22Rv1 (cell line): Measurements from ENCODE around the gene TMEM170A.

Experiments used
- H3K27ac ChIP-seq: fragments of 450-650 bp; 2 replicates; pipeline ENCODE4 v1.5.1; 2017
- ZFX ChIP-seq: fragments of 450-650 bp; IDR thresholded peaks from 2 replicates; pipeline ENCODE4 v1.6.1; 2017; ENCODE audit warnings: antibody characterized with exemption, borderline replicate concordance
- TF ChIP-seq, protein P1 (sequence below): fragments of 450-650 bp; IDR thresholded peaks from 2 replicates; pipeline ENCODE4 v1.5.1; 2017; ENCODE audit warnings: mild to moderate bottlenecking

Gene TMEM170A

DNA sequence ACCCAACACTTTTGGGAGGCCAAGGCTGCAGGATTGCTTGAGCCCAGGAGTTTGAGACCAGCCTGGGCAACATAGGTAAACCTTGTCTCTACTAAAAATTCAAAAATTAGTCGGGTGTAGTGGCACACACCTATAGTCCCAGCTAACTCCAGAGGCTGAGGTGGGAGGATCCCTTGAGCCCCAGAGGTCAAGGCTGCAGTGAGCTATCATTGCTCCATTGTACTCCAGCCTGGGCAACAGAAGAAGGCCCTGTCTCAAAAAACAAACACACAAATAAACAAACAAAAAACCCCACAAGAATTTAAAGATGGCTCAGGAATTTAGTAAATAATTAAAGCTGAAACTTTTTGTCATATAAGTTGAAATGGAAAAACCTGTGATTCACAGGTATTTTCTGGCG is 2.3 kb upstream of the TMEM170A start:
- no peak overlapping the region for H3K27ac ChIP-seq
- TF ChIP-seq ZFX = no peak
- TF ChIP-seq, protein P1, sequence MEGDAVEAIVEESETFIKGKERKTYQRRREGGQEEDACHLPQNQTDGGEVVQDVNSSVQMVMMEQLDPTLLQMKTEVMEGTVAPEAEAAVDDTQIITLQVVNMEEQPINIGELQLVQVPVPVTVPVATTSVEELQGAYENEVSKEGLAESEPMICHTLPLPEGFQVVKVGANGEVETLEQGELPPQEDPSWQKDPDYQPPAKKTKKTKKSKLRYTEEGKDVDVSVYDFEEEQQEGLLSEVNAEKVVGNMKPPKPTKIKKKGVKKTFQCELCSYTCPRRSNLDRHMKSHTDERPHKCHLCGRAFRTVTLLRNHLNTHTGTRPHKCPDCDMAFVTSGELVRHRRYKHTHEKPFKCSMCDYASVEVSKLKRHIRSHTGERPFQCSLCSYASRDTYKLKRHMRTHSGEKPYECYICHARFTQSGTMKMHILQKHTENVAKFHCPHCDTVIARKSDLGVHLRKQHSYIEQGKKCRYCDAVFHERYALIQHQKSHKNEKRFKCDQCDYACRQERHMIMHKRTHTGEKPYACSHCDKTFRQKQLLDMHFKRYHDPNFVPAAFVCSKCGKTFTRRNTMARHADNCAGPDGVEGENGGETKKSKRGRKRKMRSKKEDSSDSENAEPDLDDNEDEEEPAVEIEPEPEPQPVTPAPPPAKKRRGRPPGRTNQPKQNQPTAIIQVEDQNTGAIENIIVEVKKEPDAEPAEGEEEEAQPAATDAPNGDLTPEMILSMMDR = no peak

DNA sequence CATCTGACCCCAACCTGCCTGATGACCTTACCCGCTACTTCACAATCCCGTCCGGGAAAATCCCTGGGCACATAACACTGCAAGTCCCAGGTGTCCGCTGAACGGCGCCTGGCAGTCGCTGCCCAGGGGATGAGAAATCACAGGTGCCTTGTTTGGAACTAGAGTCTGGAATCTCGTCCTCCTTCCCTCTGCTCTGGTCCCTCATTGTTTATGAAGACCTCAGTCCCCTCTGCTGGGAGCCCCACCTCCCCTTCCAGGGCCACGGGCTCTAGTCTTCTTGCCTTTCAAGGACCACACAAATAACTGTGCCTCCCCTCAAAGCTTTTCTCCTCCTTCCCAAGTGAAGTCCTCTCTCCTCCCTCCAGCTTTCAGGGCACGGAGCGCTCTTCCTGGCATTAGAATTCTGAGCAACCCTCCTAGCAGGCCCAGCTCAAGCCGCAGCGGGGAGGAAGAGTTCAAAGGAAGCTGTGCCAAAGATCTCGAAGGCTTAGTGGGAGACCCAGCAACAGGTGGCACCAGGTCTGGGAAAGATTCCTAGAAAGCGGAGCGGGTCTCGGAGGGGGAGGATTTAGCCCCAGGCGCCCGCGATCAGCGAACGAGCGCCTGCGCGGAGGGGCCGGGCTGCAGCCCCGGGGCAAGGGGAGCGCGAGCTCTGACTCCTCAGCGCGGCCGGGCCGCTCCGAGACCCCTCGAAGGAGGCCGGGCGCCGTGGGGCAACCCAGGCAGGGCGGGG is 934 bp downstream of the TMEM170A start:
- peak overlapping the region; percentile 63 for H3K27ac ChIP-seq

DNA sequence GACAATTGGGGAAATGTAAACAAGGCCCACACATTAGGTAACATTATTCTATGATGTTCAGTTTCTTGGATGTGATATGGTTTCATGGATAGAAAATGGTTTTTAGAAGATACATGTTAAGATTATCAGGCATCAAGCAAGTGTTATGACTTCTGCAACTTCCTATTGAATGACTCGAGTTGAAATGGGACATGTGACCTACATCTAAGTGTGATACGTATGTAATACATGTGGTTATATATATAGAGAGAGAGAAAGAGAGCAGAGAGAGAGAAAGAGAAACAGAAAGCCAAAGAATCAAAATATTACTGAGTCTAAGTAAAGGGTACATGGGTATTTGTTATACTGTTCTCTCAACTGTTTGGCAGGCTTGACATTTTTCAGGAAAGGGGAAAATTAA is 1.7 kb downstream of the TMEM170A start:
- TF ChIP-seq, protein P1 = no peak
- no peak for TF ChIP-seq ZFX
- H3K27ac ChIP-seq = no peak overlapping the region

DNA sequence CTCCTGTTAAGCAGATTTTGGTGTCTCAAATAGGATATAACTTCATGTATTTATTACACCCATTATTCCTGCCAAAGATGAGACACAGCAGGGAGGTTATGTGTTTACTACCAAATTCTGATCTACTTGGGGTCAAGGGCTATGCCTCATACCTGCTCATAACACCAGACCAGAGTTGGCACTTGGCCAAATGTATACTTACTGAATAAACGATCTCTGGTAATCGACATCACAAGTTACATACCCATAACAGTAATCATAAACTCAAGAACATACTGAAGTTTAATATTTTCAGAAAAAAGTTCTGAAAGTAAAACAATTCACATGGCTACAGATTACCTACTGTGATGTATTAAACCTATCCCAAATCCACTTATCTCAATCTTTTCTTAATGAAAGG is 2.9 kb downstream of the TMEM170A start:
- H3K27ac ChIP-seq = no peak overlapping the region
- TF ChIP-seq, protein P1 = no peak
- TF ChIP-seq ZFX = no peak

DNA sequence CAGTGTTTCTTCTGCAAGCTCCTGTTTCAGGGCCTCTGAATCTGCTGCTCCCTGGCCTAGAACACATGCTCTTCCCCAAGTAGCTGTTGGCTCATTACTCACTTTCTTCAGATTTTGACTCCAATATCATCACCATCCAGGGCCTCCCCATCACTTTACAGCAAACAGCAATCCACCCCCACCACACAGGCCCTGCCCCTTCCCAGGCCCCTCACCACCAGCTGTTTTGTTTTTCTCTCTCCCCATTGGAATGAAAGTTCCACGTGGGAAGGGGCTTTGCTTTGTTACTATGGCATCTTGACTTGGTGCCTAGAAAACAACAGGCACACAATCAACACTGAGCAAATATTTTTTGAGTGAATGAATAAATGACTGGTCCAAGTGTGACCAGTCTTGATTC is 4.0 kb downstream of the TMEM170A start:
- TF ChIP-seq, protein P1 = no peak
- no peak for TF ChIP-seq ZFX
- H3K27ac ChIP-seq = no peak overlapping the region

DNA sequence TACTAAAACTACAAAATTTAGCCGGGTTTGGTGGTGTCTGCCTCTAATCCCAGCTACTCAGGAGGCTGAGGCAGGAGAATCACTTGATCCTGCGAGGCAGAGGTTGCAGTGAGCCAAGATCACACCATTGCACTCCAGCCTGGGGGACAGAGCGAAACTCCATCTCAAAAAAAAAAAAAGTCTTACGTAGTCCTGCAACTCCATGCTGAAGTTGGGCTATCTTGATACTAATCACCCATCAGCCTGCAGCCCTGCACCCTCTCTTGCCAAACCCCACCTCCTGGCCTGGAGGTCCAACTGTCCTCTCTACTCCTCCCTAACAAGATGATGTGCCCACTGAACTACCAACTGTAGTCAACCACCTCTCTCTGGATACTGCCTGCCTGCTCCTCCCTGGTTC is 4.8 kb downstream of the TMEM170A start:
- TF ChIP-seq, protein P1 = no peak
- no peak for TF ChIP-seq ZFX
- no peak overlapping the region for H3K27ac ChIP-seq

DNA sequence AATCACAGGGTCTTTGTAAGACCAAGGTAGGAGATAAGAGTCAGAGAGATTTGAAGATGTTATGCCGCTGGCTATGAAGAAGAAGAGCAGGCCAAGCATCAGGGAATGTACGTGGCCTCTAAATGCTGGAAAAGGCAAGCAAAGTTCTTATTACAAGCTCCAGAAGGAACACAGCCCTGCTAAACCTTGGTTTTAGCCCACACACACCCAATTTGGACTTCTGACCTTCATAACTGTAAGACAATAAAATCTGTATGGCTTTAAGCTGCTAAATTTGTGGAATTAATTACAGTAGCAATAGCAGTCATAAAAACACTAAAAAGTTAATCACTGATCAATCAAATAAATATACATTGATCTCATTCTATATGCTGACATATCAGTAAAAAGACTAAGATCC is 6.0 kb downstream of the TMEM170A start:
- no peak for TF ChIP-seq ZFX
- TF ChIP-seq, protein P1 = no peak
- no peak overlapping the region for H3K27ac ChIP-seq

DNA sequence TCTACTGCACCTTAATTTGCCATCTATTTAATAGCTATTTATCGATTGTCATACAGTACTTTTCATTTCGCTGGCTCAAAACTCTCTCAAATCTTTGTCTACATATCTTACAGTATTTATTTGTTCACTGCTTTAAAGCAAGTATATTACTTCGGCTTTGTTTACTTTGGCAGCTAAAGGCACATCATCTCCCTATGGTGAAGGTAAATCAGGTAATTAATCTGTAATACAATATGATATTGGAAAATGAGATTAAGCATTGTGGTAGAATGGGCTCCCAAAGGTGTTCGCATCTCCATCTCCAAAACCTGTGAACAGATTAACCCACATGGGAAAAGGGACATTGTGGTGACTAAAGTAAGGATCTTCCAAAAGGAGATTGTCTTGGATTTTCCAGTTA is 6.5 kb downstream of the TMEM170A start:
- H3K27ac ChIP-seq = no peak overlapping the region
- TF ChIP-seq ZFX = no peak
- TF ChIP-seq, protein P1 = no peak
